Astrocyte (in vitro differentiated cells and primary cell): ENCODE measurements around the gene ZFYVE27. TPM values are rescaled to one million over a fixed set of nuclear protein-coding genes. Genes with fewer than 3 reads are reported as not detected.
A peak's percentile ranks its signal among the peaks of the same experiment; 100 is the strongest.

Source experiments
- DNase-seq: peaks from one replicate; pipeline ENCODE4 v3.0.0-alpha.2; 2010; ENCODE audit warnings: low read depth
- FAIRE-seq: peaks from 2 replicates; lab custom pipeline; 2011; peaks lifted over from hg19 to GRCh38; lab: Jason Lieb, UNC
- H2AFZ ChIP-seq: 2 replicates; pipeline ENCODE4 v1.6.0; 2012; ENCODE audit warnings: low read depth, low read length, inconsistent platforms
- H3K27ac ChIP-seq: 2 replicates; pipeline ENCODE4 v1.5.1; 2011; ENCODE audit warnings: low read depth, low read length, inconsistent platforms
- H3K27me3 ChIP-seq: 2 replicates; pipeline ENCODE4 v1.6.0; 2011; ENCODE audit warnings: low read length, inconsistent platforms; ENCODE audit not compliant: insufficient read depth
- H3K36me3 ChIP-seq: 2 replicates; pipeline ENCODE4 v1.5.1; 2011; ENCODE audit warnings: low read length, inconsistent platforms; ENCODE audit not compliant: insufficient read depth
- H3K4me1 ChIP-seq: 2 replicates; pipeline ENCODE4 v1.5.1; 2011; ENCODE audit warnings: low read length, inconsistent platforms; ENCODE audit not compliant: insufficient read depth
- H3K4me2 ChIP-seq: 2 replicates; pipeline ENCODE4 v1.6.0; 2012; ENCODE audit warnings: low read length, inconsistent platforms
- H3K4me3 ChIP-seq: 2 replicates; pipeline ENCODE4 v1.5.1; 2011; ENCODE audit warnings: low read depth, mild to moderate bottlenecking, low read length, inconsistent platforms; ENCODE audit not compliant: insufficient read depth
- H3K79me2 ChIP-seq: 2 replicates; pipeline ENCODE4 v1.6.0; 2012; ENCODE audit warnings: mild to moderate bottlenecking, low read length, inconsistent platforms; ENCODE audit not compliant: insufficient read depth
- H3K9ac ChIP-seq: 2 replicates; pipeline ENCODE4 v1.6.0; 2012; ENCODE audit warnings: mild to moderate bottlenecking, low read length, inconsistent platforms
- H3K9me3 ChIP-seq: 2 replicates; pipeline ENCODE4 v1.5.1; 2012; ENCODE audit warnings: low read depth, mild to moderate bottlenecking, low read length, inconsistent platforms; ENCODE audit not compliant: insufficient read depth
- H4K20me1 ChIP-seq: 2 replicates; pipeline ENCODE4 v1.6.0; 2012; ENCODE audit warnings: low read length, inconsistent platforms; ENCODE audit not compliant: insufficient read depth
- H3K27ac Mint-ChIP-seq: one replicate; pipeline ENCODE4 v1.8.0; 2021; ENCODE audit warnings: mild to moderate bottlenecking, mixed read lengths; ENCODE audit not compliant: unreplicated experiment
- H3K27me3 Mint-ChIP-seq: one replicate; pipeline ENCODE4 v1.8.0; 2021; ENCODE audit warnings: low read depth, mixed read lengths; ENCODE audit not compliant: unreplicated experiment
- H3K36me3 Mint-ChIP-seq: one replicate; pipeline ENCODE4 v1.8.0; 2021; ENCODE audit warnings: low read depth, mixed read lengths; ENCODE audit not compliant: unreplicated experiment
- H3K4me1 Mint-ChIP-seq: one replicate; pipeline ENCODE4 v1.8.0; 2021; ENCODE audit warnings: low read depth, mixed read lengths; ENCODE audit not compliant: unreplicated experiment
- H3K4me3 Mint-ChIP-seq: one replicate; pipeline ENCODE4 v1.8.0; 2021; ENCODE audit warnings: mild to moderate bottlenecking, moderate library complexity, mixed read lengths; ENCODE audit not compliant: unreplicated experiment
- H3K9me3 Mint-ChIP-seq: one replicate; pipeline ENCODE4 v1.8.0; 2021; ENCODE audit warnings: mild to moderate bottlenecking, mixed read lengths; ENCODE audit not compliant: unreplicated experiment
- CTCF ChIP-seq: IDR thresholded peaks from 2 replicates; pipeline ENCODE4 v1.5.1; 2011; ENCODE audit warnings: low read depth, mild to moderate bottlenecking, inconsistent platforms, low read length, moderate library complexity; ENCODE audit not compliant: insufficient read depth
- EZH2 ChIP-seq: IDR thresholded peaks from 2 replicates; pipeline ENCODE4 v1.6.1; 2012; ENCODE audit warnings: mild to moderate bottlenecking, low read length, inconsistent platforms; ENCODE audit not compliant: insufficient read depth
- total RNA-seq: library from RNA; stranded (reverse); gene quantifications from 2 replicates; pipeline ENCODE4 v1.2.1, GENCODE V29; 2021

ZFYVE27 gene
- total RNA-seq, 1 donor from 2014 or later: 32.8 TPM

DNA sequence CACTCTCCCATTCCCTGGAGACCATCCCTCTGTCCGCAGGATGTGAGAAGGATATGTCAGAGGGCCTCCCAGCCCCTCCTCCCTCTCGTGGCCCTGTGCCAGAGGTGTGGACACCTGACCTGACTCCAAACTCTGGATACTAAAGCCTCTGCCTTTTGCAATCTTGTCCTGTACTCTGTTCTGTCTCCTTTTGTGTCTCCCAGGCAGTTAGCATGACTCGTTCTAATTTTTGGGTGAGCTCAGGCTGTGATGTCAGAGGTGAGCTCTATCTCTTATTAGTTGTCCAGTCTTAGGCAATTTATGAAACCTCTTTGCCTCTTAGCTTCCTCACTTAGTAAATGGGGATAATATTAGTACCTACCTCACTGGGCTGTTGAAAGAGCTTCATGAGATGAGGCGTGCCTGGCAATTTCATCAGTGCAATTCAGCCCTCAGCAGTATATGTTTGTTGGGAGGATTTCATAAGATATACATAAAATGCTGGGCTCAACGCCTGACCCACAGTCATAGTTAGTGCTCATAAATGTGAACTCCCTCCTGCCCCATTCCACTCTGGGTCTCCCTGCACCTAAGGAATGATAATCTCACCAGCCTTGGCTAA, 12.5 kb upstream of the ZFYVE27 start:
- no peaks in the 10 kb centered on the region for H3K9me3 ChIP-seq
- no peaks in the 10 kb centered on the region for H3K27me3 ChIP-seq
- H3K27ac ChIP-seq: no peak overlapping the region
- DNase-seq: no peak
- no peaks in the 10 kb centered on the region for H3K79me2 ChIP-seq
- FAIRE-seq: no peak
- H4K20me1 ChIP-seq: peaks cover 3% of the 10 kb centered on the region
- H3K4me2 ChIP-seq: no peak overlapping the region
- TF ChIP-seq EZH2 (no peak), CTCF (no peak)
- no peak overlapping the region for H2AFZ ChIP-seq
- H3K4me3 ChIP-seq: no peak overlapping the region
- H3K4me1 ChIP-seq: peaks cover 4% of the 10 kb centered on the region
- H3K9ac ChIP-seq: no peak overlapping the region
- H3K27me3 Mint-ChIP-seq: no peaks in the 10 kb centered on the region
- H3K9me3 Mint-ChIP-seq: no peaks in the 10 kb centered on the region
- H3K36me3 Mint-ChIP-seq: peaks cover 14% of the 10 kb centered on the region
- H3K27ac Mint-ChIP-seq: no peak overlapping the region
- no peak overlapping the region for H3K4me3 Mint-ChIP-seq
- peaks cover 8% of the 10 kb centered on the region for H3K4me1 Mint-ChIP-seq
- H3K36me3 ChIP-seq: no peaks in the 10 kb centered on the region

GRCh38 chr10:97726636-97727178, 10.2 kb upstream of the ZFYVE27 start:
- Histone ChIP-seq H4K20me1 (no peaks in the 10 kb centered on the region), H3K36me3 (no peaks in the 10 kb centered on the region), H3K27me3 (no peaks in the 10 kb centered on the region), H3K9me3 (no peaks in the 10 kb centered on the region), H2AFZ (peak overlapping the region; percentile 58), H3K4me1 (peaks cover 4% of the 10 kb centered on the region), H3K79me2 (no peaks in the 10 kb centered on the region), H3K27ac (peak overlapping the region; percentile 60), H3K4me3 (peak overlapping the region; percentile 52), H3K4me2 (peak overlapping the region; percentile 84), H3K9ac (peak overlapping the region; percentile 45)
- H3K27ac Mint-ChIP-seq: no peak overlapping the region
- no peaks in the 10 kb centered on the region for H3K27me3 Mint-ChIP-seq
- peaks cover 6% of the 10 kb centered on the region for H3K36me3 Mint-ChIP-seq
- H3K4me1 Mint-ChIP-seq: peaks cover 4% of the 10 kb centered on the region
- H3K4me3 Mint-ChIP-seq: no peak overlapping the region
- DNase-seq (peak; percentile 80), FAIRE-seq (peak; percentile 95)
- no peaks in the 10 kb centered on the region for H3K9me3 Mint-ChIP-seq
- TF ChIP-seq CTCF: no peak
- no peak for TF ChIP-seq EZH2

- H2AFZ ChIP-seq: no peak overlapping the region
- no peaks in the 10 kb centered on the region for H4K20me1 ChIP-seq
- H3K9me3 ChIP-seq: no peaks in the 10 kb centered on the region
- H3K4me3 ChIP-seq: no peak overlapping the region
- no peak overlapping the region for H3K4me2 ChIP-seq
- Mint-ChIP-seq H3K27ac (no peak overlapping the region), H3K4me1 (peaks cover 4% of the 10 kb centered on the region), H3K9me3 (no peaks in the 10 kb centered on the region), H3K36me3 (peaks cover 3% of the 10 kb centered on the region), H3K27me3 (no peaks in the 10 kb centered on the region), H3K4me3 (no peak overlapping the region)
- no peak for DNase-seq
- no peaks in the 10 kb centered on the region for H3K36me3 ChIP-seq
- peaks cover 4% of the 10 kb centered on the region for H3K4me1 ChIP-seq
- H3K79me2 ChIP-seq: no peaks in the 10 kb centered on the region
- H3K27me3 ChIP-seq: no peaks in the 10 kb centered on the region
- no peak overlapping the region for H3K27ac ChIP-seq
- no peak overlapping the region for H3K9ac ChIP-seq
- TF ChIP-seq EZH2: no peak
- no peak for TF ChIP-seq CTCF
- no peak for FAIRE-seq
Observed at GRCh38 chr10:97729014-97729413, 7.9 kb upstream of the ZFYVE27 start.
